Measurements from ENCODE around the gene STX16.

The STX16 gene

GRCh38 chr20:58698741-58699622 lies 47.9 kb downstream of the STX16 start:
- no peak for TF ChIP-seq CTCF (IDR thresholded peaks at IDR 0.05; ENCODE audit: insufficient read depth, low read depth, low read length, missing control alignments)
- no peak for DNase-seq (ENCODE audit: low read depth)
- H3K4me3 ChIP-seq (ENCODE audit: low read length) = no peak overlapping the region

- no peak overlapping the region for H3K4me3 ChIP-seq (ENCODE audit: low read length)
- TF ChIP-seq CTCF (IDR thresholded peaks at IDR 0.05; ENCODE audit: insufficient read depth, low read depth, low read length, missing control alignments) = no peak
- DNase-seq (ENCODE audit: low read depth) = no peak
Observed at GRCh38 chr20:58699623-58700107, 48.6 kb downstream of the STX16 start.

- H3K4me3 ChIP-seq (ENCODE audit: low read length) = no peak overlapping the region
- no peak for DNase-seq (ENCODE audit: low read depth)
- no peak for TF ChIP-seq CTCF (IDR thresholded peaks at IDR 0.05; ENCODE audit: insufficient read depth, low read depth, low read length, missing control alignments)
Observed at GRCh38 chr20:58700121-58700821, 49.2 kb downstream of the STX16 start.

- DNase-seq (ENCODE audit: low read depth) = no peak
- no peak for TF ChIP-seq CTCF (IDR thresholded peaks at IDR 0.05; ENCODE audit: insufficient read depth, low read depth, low read length, missing control alignments)
- H3K4me3 ChIP-seq (ENCODE audit: low read length) = no peak overlapping the region
Observed at GRCh38 chr20:58700823-58701222, 49.7 kb downstream of the STX16 start.

- H3K4me3 ChIP-seq (ENCODE audit: low read length) = no peak overlapping the region
- no peak for TF ChIP-seq CTCF (IDR thresholded peaks at IDR 0.05; ENCODE audit: insufficient read depth, low read depth, low read length, missing control alignments)
- DNase-seq (ENCODE audit: low read depth) = no peak
Observed at GRCh38 chr20:58701431-58702160, 50.5 kb downstream of the STX16 start.

GRCh38 chr20:58702161-58702510 lies 51.1 kb downstream of the STX16 start:
- no peak for DNase-seq (ENCODE audit: low read depth)
- no peak for TF ChIP-seq CTCF (IDR thresholded peaks at IDR 0.05; ENCODE audit: insufficient read depth, low read depth, low read length, missing control alignments)
- H3K4me3 ChIP-seq (ENCODE audit: low read length) = no peak overlapping the region
